SK-N-SH (cell line): ENCODE results near the gene CTSH. TPM values are rescaled to one million over a fixed set of nuclear protein-coding genes. Genes with fewer than 3 reads are reported as not detected.
"Not testable (repeated sequence)": the region's sequence is repeated elsewhere in the genome, so short reads cannot be mapped to it uniquely, and the experiment has no call there.

Source experiments
- CTCF ChIA-PET: fragments of 300-600, 350-600 bp; formaldehyde crosslinking; extraction: SDS; loops from one replicate; lab custom pipeline; 2021; lab: Yijun Ruan, JAX
- POLR2A ChIA-PET: fragments of 350-600 bp; sonication (Branson Sonifier 250); formaldehyde crosslinking; extraction: SDS; loops from one replicate; lab custom pipeline; 2020; ENCODE audit warnings: antibody characterized with exemption, inconsistent platforms; lab: Yijun Ruan, JAX
- DNase-seq: peaks from one replicate; pipeline ENCODE4 v3.0.0; 2012
- H2AFZ ChIP-seq: fragments of 200-600 bp; sonication (generic); 2 replicates; pipeline ENCODE4 v1.8.1; 2016; ENCODE audit warnings: antibody characterized with exemption, mild to moderate bottlenecking, low read depth
- H3F3A ChIP-seq: fragments of 200-600 bp; sonication (generic); replicated peaks from 2 replicates; pipeline ENCODE3; 2016; ENCODE audit warnings: antibody characterized with exemption, mild to moderate bottlenecking; ENCODE audit not compliant: insufficient read depth
- H3K27ac ChIP-seq, 2 experiments: fragments of 200-500 bp in 1 of 2; fragments of 200-600 bp in 1 of 2; sonication (Bioruptor generic) in 1 of 2; sonication (generic), shearing (Covaris generic) in 1 of 2; 2 replicates each; pipeline versions ENCODE4 v1.5.1 to v1.6.1; 2014 to 2016; ENCODE audit warnings: low read depth in 2 of 2, inconsistent platforms in 1 of 2, low read length in 1 of 2, mild to moderate bottlenecking in 1 of 2, mixed read lengths in 1 of 2
- H3K27me3 ChIP-seq: fragments of 200-600 bp; sonication (generic), shearing (Covaris generic); 2 replicates; pipeline ENCODE4 v1.6.1; 2016; ENCODE audit warnings: mixed run types; ENCODE audit not compliant: insufficient read depth
- H3K36me3 ChIP-seq, 2 experiments: fragments of 200-500 bp in 1 of 2; fragments of 200-600 bp in 1 of 2; sonication (Bioruptor generic) in 1 of 2; sonication (generic) in 1 of 2; replicated peaks in 1 of 2; 2 replicates each; pipeline versions ENCODE3 to v1.5.1; 2014 to 2016; ENCODE audit warnings: low read length in 1 of 2, mild to moderate bottlenecking in 1 of 2; ENCODE audit not compliant: insufficient read depth in 2 of 2, control insufficient read depth in 1 of 2
- H3K4me1 ChIP-seq, 2 experiments: fragments of 200-500 bp in 1 of 2; fragments of 200-600 bp in 1 of 2; sonication (Bioruptor generic) in 1 of 2; sonication (generic), shearing (Covaris generic) in 1 of 2; 2 replicates each; pipeline versions ENCODE4 v1.5.1 to v1.6.1; 2014 to 2016; ENCODE audit warnings: low read depth in 1 of 2, low read length in 1 of 2, mixed run types in 1 of 2; ENCODE audit not compliant: insufficient read depth in 2 of 2, control insufficient read depth in 1 of 2
- H3K4me2 ChIP-seq: fragments of 200-600 bp; sonication (generic), shearing (Covaris generic); 2 replicates; pipeline ENCODE4 v1.6.1; 2017; ENCODE audit warnings: mixed run types
- H3K4me3 ChIP-seq, 2 experiments: fragments of 200-500 bp in 1 of 2; fragments of 200-600 bp in 1 of 2; sonication (Bioruptor generic) in 1 of 2; sonication (generic), shearing (Covaris generic) in 1 of 2; 2 replicates each; pipeline versions ENCODE4 v1.5.1 to v1.8.1; 2014 to 2016; ENCODE audit warnings: low read depth in 2 of 2, inconsistent platforms in 1 of 2, low read length in 1 of 2, mild to moderate bottlenecking in 1 of 2, mixed read lengths in 1 of 2, moderate library complexity in 1 of 2
- H3K79me2 ChIP-seq: fragments of 200-600 bp; sonication (generic); 2 replicates; pipeline ENCODE4 v1.8.1; 2017; ENCODE audit warnings: mild to moderate bottlenecking; ENCODE audit not compliant: insufficient read depth
- H3K9ac ChIP-seq: fragments of 200-600 bp; sonication (generic); 2 replicates; pipeline ENCODE4 v1.6.1; 2017; ENCODE audit warnings: mixed run types
- H3K9me2 ChIP-seq: fragments of 200-600 bp; sonication (generic); 2 replicates; pipeline ENCODE4 v1.6.1; 2017; ENCODE audit warnings: mixed run types
- H3K9me3 ChIP-seq: fragments of 200-600 bp; sonication (generic); 2 replicates; pipeline ENCODE4 v1.6.1; 2017; ENCODE audit warnings: mixed run types, mild to moderate bottlenecking, moderate library complexity
- H4K20me1 ChIP-seq: fragments of 200-600 bp; sonication (generic); 2 replicates; pipeline ENCODE4 v1.6.1; 2017; ENCODE audit warnings: mild to moderate bottlenecking, mixed run types; ENCODE audit not compliant: insufficient read depth
- CHD2 ChIP-seq: fragments of 150-350 bp; IDR thresholded peaks from 2 replicates; pipeline ENCODE4 v1.6.1; 2018; ENCODE audit warnings: low read length; ENCODE audit not compliant: partially characterized antibody
- EP300 ChIP-seq, 2 experiments: IDR thresholded peaks; 2 replicates each; pipeline versions ENCODE4 v1.4.0 to v1.6.1; 2012; ENCODE audit warnings: borderline replicate concordance in 1 of 2, low read depth in 1 of 2, low read length in 1 of 2
- FOSL2 ChIP-seq: IDR thresholded peaks from 2 replicates; pipeline ENCODE4 v1.4.0; 2012; ENCODE audit warnings: low read depth, mild to moderate bottlenecking, moderate library complexity, borderline replicate concordance
- FOXM1 ChIP-seq: IDR thresholded peaks from 2 replicates; pipeline ENCODE4 v1.4.0; 2012; ENCODE audit warnings: low read depth, mild to moderate bottlenecking
- GABPA ChIP-seq: IDR thresholded peaks from 2 replicates; pipeline ENCODE4 v1.4.0; 2012; ENCODE audit warnings: low read depth, mild to moderate bottlenecking
- JUND ChIP-seq: IDR thresholded peaks from 2 replicates; pipeline ENCODE4 v1.4.0; 2012
- MEF2A ChIP-seq: IDR thresholded peaks from 2 replicates; pipeline ENCODE4 v1.4.0; 2012; ENCODE audit warnings: low read depth, borderline replicate concordance
- NRF1 ChIP-seq: IDR thresholded peaks from 2 replicates; pipeline ENCODE4 v1.6.1; 2012; ENCODE audit warnings: low read depth, mild to moderate bottlenecking, low read length
- RCOR1 ChIP-seq: fragments of 150-350 bp; IDR thresholded peaks from 2 replicates; pipeline ENCODE4 v1.6.1; 2017; ENCODE audit warnings: antibody characterized with exemption, low read length
- YY1 ChIP-seq: IDR thresholded peaks from 2 replicates; pipeline ENCODE4 v1.4.0; 2012; ENCODE audit warnings: low read depth, mild to moderate bottlenecking
- WGBS: methylation state at CpG from one replicate; pipeline ENCODE4 v1.1.6; 2017; ENCODE audit warnings: low lambda C conversion rate; 5-methylcytosine and 5-hydroxymethylcytosine counted together
- polyA plus RNA-seq, 3 experiments: library from polyadenylated mRNA; depleted of rRNA; stranded (reverse); fragments of >200 nt; gene quantifications; 2 replicates each; pipeline ENCODE4 v1.2.3, GENCODE V29; 2012
- TF ChIP-seq, protein P1 (sequence below): IDR thresholded peaks from 2 replicates; pipeline ENCODE4 v1.4.0; 2012; ENCODE audit warnings: low read depth
- TF ChIP-seq, protein P2 (sequence below): IDR thresholded peaks from 2 replicates; pipeline ENCODE4 v1.6.1; 2012; ENCODE audit warnings: mild to moderate bottlenecking, low read depth, low read length, moderate library complexity
- TF ChIP-seq, protein P3 (sequence below): IDR thresholded peaks from 2 replicates; pipeline ENCODE4 v1.4.0; 2012; ENCODE audit warnings: low read depth, borderline replicate concordance

Gene CTSH
- polyA plus RNA-seq, 1 of the 3 experiments (the other 2 are of a cell fraction): 22.7 TPM

DNA sequence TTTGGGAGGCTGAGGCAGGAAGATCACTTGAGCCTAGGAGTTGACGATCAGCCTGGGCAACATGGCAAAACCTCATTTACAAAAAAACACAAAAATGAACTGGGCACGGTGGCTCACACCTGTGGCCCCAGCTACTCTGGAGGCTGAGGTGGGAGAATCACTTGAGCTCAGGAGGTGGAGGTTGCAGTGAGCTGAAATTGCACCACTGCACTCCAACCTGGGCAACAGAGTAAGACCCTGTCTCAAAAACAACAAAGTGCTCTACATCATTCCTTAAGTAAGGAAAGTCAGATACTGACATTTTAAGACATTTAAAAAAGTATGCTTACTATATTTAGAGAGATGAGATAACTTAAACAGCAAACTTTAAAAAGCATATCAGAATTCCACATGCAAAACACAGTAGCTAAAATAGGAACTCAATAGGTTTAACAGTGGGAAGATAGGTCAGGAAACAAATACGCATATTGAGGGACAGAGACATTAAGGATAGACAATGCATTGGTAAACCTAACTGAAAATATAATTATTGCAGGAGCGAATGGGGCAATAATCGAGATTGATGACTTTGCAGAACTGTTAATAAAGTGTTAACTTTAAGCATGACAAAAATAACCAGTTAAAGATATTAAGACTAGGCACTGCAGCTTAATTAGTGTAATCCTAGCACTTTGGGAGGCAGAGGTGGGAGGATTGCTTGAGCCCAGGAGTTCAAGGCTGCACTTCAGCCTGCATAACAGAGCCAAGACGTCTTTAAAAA is 40.1 kb downstream of the CTSH start:
- peaks cover 80% of the 10 kb centered on the region for H4K20me1 ChIP-seq
- H3K36me3 ChIP-seq: peaks cover 55 to 76% of the 10 kb centered on the region in 2 experiments
- no peaks in the 10 kb centered on the region for H3K9me2 ChIP-seq
- CTCF ChIA-PET: interaction anchor here (0.6 to 1.6 kb wide), 5 partner anchors 24 to 1088 kb away, joined by 3 to 4 read pairs (median 3); no protein-coding TSS in a partner anchor
- peaks cover 80% of the 10 kb centered on the region for H3K79me2 ChIP-seq
- peaks cover 51% of the 10 kb centered on the region for H3F3A ChIP-seq
- H3K27ac ChIP-seq: peak overlapping the region in 1 of 2 experiments; percentile 49; a peak in 2 of 4 replicates
- no peak overlapping the region for H3K4me3 ChIP-seq
- WGBS: 85% methylated on average over 6 of the region's 6 CpGs
- H2AFZ ChIP-seq: no peak overlapping the region
- H3K27me3 ChIP-seq: no peaks in the 10 kb centered on the region
- H3K9me3 ChIP-seq: no peaks in the 10 kb centered on the region
- DNase-seq: no peak
- peaks cover 0 to 18% of the 10 kb centered on the region in 2 experiments; a peak in 2 of 4 replicates for H3K4me1 ChIP-seq
- H3K9ac ChIP-seq: no peak overlapping the region
- TF ChIP-seq, protein P1, sequence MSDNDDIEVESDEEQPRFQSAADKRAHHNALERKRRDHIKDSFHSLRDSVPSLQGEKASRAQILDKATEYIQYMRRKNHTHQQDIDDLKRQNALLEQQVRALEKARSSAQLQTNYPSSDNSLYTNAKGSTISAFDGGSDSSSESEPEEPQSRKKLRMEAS: no peak
- TF ChIP-seq RCOR1 (no peak), JUND (no peak), CHD2 (no peak), NRF1 (no peak), YY1 (no peak), EP300 (IDR thresholded peaks at IDR 0.05; ENCODE audit: borderline replicate concordance in 1 of 2, low read depth in 1 of 2, low read length in 1 of 2) (no peak), FOXM1 (no peak), GABPA (no peak), MEF2A (no peak), FOSL2 (no peak)
- TF ChIP-seq, protein P2, sequence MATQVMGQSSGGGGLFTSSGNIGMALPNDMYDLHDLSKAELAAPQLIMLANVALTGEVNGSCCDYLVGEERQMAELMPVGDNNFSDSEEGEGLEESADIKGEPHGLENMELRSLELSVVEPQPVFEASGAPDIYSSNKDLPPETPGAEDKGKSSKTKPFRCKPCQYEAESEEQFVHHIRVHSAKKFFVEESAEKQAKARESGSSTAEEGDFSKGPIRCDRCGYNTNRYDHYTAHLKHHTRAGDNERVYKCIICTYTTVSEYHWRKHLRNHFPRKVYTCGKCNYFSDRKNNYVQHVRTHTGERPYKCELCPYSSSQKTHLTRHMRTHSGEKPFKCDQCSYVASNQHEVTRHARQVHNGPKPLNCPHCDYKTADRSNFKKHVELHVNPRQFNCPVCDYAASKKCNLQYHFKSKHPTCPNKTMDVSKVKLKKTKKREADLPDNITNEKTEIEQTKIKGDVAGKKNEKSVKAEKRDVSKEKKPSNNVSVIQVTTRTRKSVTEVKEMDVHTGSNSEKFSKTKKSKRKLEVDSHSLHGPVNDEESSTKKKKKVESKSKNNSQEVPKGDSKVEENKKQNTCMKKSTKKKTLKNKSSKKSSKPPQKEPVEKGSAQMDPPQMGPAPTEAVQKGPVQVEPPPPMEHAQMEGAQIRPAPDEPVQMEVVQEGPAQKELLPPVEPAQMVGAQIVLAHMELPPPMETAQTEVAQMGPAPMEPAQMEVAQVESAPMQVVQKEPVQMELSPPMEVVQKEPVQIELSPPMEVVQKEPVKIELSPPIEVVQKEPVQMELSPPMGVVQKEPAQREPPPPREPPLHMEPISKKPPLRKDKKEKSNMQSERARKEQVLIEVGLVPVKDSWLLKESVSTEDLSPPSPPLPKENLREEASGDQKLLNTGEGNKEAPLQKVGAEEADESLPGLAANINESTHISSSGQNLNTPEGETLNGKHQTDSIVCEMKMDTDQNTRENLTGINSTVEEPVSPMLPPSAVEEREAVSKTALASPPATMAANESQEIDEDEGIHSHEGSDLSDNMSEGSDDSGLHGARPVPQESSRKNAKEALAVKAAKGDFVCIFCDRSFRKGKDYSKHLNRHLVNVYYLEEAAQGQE: no peak
- TF ChIP-seq, protein P3, sequence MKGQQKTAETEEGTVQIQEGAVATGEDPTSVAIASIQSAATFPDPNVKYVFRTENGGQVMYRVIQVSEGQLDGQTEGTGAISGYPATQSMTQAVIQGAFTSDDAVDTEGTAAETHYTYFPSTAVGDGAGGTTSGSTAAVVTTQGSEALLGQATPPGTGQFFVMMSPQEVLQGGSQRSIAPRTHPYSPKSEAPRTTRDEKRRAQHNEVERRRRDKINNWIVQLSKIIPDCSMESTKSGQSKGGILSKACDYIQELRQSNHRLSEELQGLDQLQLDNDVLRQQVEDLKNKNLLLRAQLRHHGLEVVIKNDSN: no peak
- POLR2A ChIA-PET: no interaction called here
- H3K4me2 ChIP-seq: no peak overlapping the region

DNA sequence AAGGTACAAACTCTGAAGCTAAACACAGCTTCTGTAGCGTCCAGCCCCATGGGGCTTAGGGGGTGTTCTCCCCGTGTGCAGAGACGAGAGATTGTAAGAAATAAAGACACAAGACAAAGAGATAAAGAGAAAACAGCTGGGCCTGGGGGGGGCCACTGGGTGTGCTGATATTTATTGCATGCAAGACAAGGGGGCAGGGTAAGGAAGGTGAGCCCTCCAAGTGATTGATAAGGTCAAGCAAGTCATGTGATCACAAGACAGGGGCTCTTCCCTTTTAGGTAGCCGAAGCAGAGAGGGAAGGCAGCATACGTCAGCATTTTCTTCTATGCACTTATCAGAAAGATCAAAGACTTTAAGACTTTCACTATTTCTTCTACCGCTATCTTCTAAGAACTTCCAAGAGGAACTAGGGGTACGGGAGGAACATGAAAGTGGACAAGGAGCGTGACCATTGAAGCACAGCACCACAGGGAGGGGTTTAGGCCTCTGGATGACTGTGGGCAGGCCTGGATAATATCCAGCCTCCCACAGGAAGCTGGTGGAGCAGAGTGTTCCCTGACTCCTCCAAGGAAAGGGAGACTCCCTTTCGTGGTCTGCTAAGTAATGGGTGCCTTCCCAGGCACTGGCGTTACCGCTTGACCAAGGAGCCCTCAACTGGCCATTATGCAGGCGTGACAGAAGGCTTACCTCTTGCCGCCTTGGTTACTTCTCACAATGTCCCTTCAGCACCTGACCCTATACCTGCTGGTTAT is 42.4 kb downstream of the CTSH start:
- CTCF ChIA-PET: interaction anchor here (0.9 to 1.4 kb wide), 2 partner anchors 10 to 282 kb away, joined by 3 to 5 read pairs; no protein-coding TSS in a partner anchor

DNA sequence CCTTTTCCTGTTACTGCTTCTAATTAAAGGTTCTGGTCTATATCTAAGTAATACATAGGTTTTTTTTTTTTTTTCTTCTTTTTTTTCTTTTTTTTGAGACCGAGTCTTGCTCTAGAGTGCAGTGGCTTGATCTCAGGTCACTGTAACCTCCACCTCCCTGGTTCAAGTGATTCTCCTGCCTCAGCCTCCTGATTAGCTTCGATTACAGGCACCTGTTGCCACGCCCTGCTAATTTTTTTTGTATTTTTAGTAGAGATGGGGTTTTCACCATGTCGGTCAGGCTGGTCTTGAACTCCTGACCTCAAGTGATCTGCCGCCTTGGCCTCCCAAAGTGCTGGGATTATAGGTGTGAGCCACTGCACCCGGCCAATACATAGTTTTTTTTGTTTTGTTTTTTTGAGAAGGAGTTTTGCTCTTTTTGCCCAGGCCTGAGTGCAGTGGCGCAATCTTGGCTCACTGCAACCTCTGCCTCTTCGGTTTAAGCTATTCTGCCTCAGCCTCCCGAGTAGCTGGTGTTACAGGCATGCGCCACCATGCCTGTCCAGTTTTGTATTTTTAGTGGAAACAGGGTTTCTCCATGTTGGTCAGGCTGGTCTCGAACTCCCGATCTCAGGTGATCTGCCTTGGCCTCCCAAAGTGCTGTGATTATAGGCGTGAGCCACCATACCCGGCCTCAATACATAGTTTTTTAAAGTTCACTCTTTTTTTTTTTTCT is 43.9 kb downstream of the CTSH start:
- Histone ChIP-seq H3K36me3 (peaks cover 51 to 88% of the 10 kb centered on the region in 2 experiments), H4K20me1 (peaks cover 93% of the 10 kb centered on the region), H3F3A (peaks cover 39% of the 10 kb centered on the region), H3K79me2 (peaks cover 92% of the 10 kb centered on the region), H3K4me1 (peaks cover 0 to 18% of the 10 kb centered on the region in 2 experiments; a peak in 2 of 4 replicates)
- CTCF ChIA-PET: interaction anchor here (1.4 to 2.3 kb wide), 3 partner anchors 9 to 283 kb away, joined by 5 to 15 read pairs (median 6); no protein-coding TSS in a partner anchor
- H3K4me3 ChIP-seq, POLR2A ChIA-PET, H3K9ac ChIP-seq, H3K9me2 ChIP-seq, H3K27me3 ChIP-seq, H3K4me2 ChIP-seq, H3K9me3 ChIP-seq, H2AFZ ChIP-seq, DNase-seq, H3K27ac ChIP-seq: not testable (repeated sequence)
- 96% methylated on average over 14 of the region's 14 CpGs for WGBS

More for the DNA sequence above, 42.4 kb downstream of the CTSH start:
- H3K9me2 ChIP-seq, DNase-seq, H3K9me3 ChIP-seq, H3K27ac ChIP-seq, H3K27me3 ChIP-seq, H2AFZ ChIP-seq, H3K4me2 ChIP-seq, H3K4me3 ChIP-seq, POLR2A ChIA-PET, H3K9ac ChIP-seq: not testable (repeated sequence)
- Histone ChIP-seq H3K36me3 (peaks cover 64 to 89% of the 10 kb centered on the region in 2 experiments), H4K20me1 (peaks cover 93% of the 10 kb centered on the region), H3K79me2 (peaks cover 88% of the 10 kb centered on the region), H3F3A (peaks cover 51% of the 10 kb centered on the region), H3K4me1 (peaks cover 0 to 18% of the 10 kb centered on the region in 2 experiments; a peak in 2 of 4 replicates)
- 93% methylated on average over 13 of the region's 13 CpGs for WGBS
